GOT3 (cell line): ENCODE results near the gene ASB1.

Source experiments
- DNase-seq: peaks from one replicate; lab custom pipeline; 2025; ENCODE audit warnings: mixed read lengths; lab: John Stamatoyannopoulos, UW

ASB1 gene

GRCh38 chr2:238426568-238427434 is at the start of gene ASB1:
TSS of gene ASB1 (plus strand) at chr2:238426927. CDS start at chr2:238427071, 144 bp downstream.
- DNase-seq = peak; percentile 48

- DNase-seq = no peak
Measured at GRCh38 chr2:238378230-238379095, 48.3 kb upstream of the ASB1 start.

- DNase-seq = no peak
Measured at GRCh38 chr2:238379096-238379810, 47.5 kb upstream of the ASB1 start.

GRCh38 chr2:238380336-238380735 is 46.4 kb upstream of the ASB1 start:
- DNase-seq = no peak

GRCh38 chr2:238380785-238381184 is 45.9 kb upstream of the ASB1 start:
- no peak for DNase-seq

GRCh38 chr2:238381341-238382115 is 45.2 kb upstream of the ASB1 start:
- no peak for DNase-seq

GRCh38 chr2:238382381-238382781 is 44.3 kb upstream of the ASB1 start:
- no peak for DNase-seq

- DNase-seq = no peak
Measured at GRCh38 chr2:238383135-238383534, 43.6 kb upstream of the ASB1 start.

- DNase-seq = no peak
Measured at GRCh38 chr2:238383743-238384380, 42.9 kb upstream of the ASB1 start.

- DNase-seq = no peak
Measured at GRCh38 chr2:238387332-238387731, 39.4 kb upstream of the ASB1 start.

- DNase-seq = no peak
Measured at GRCh38 chr2:238388794-238389193, 37.9 kb upstream of the ASB1 start.

GRCh38 chr2:238389988-238390589 is 36.6 kb upstream of the ASB1 start:
- no peak for DNase-seq

GRCh38 chr2:238391042-238391689 is 35.6 kb upstream of the ASB1 start:
- DNase-seq = no peak

- DNase-seq = no peak
Measured at GRCh38 chr2:238396663-238397062, 30.1 kb upstream of the ASB1 start.

GRCh38 chr2:238397356-238397755 is 29.4 kb upstream of the ASB1 start:
- no peak for DNase-seq

GRCh38 chr2:238398577-238398976 is 28.1 kb upstream of the ASB1 start:
- DNase-seq = no peak

GRCh38 chr2:238399094-238399493 is 27.6 kb upstream of the ASB1 start:
- DNase-seq = no peak

- no peak for DNase-seq
Measured at GRCh38 chr2:238401551-238401950, 25.2 kb upstream of the ASB1 start.

GRCh38 chr2:238403632-238404405 is 22.9 kb upstream of the ASB1 start:
- DNase-seq = no peak
